Measurements from ENCODE around the gene H6PD.

Gene H6PD

DNA sequence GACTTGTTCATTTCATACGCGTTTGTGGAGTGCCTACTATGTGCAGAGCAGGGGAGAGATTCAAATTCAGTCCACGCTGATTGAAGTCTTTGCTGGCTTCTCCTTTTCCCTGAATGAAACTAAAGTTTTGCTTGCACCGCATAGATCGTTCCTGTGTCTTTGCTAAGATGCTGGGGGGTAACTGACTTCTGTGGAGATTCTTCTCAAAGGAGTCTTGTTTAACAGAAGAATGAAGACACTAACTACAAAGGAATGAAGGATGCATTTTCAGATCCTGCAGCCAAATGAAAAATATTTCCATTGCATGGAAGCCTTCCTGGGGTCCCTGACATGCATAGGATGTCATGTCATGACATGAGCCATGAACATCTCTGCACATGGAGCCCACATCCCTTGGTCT is 26.9 kb upstream of the H6PD start:
- no peak overlapping the region for H3K4me3 ChIP-seq (ENCODE audit: low read length)
- peaks cover 20% of the 10 kb centered on the region for H3K27me3 ChIP-seq (ENCODE audit: insufficient read depth, low read length)
- no peaks in the 10 kb centered on the region for H3K9me3 ChIP-seq (ENCODE audit: insufficient read depth, low read depth, low read length)
- H3K27ac ChIP-seq (ENCODE audit: low read depth, low read length), result no peak overlapping the region
- H3K9ac ChIP-seq (ENCODE audit: low read depth, low read length), result no peak overlapping the region
- H3K4me1 ChIP-seq (ENCODE audit: insufficient read depth, low read length), result peaks cover 4% of the 10 kb centered on the region; the same call in 1 of the 2 replicates
- WGBS, result 92% methylated on average over 5 of the region's 5 CpGs
- H3K36me3 ChIP-seq (ENCODE audit: insufficient read depth, low read length), result no peaks in the 10 kb centered on the region

- no peaks in the 10 kb centered on the region for H3K9me3 ChIP-seq (ENCODE audit: insufficient read depth, low read depth, low read length)
- no peaks in the 10 kb centered on the region for H3K36me3 ChIP-seq (ENCODE audit: insufficient read depth, low read length)
- H3K27ac ChIP-seq (ENCODE audit: low read depth, low read length), result no peak overlapping the region
- WGBS, result 80% methylated on average over 13 of the region's 13 CpGs
- no peaks in the 10 kb centered on the region for H3K27me3 ChIP-seq (ENCODE audit: insufficient read depth, low read length)
- no peak overlapping the region for H3K9ac ChIP-seq (ENCODE audit: low read depth, low read length)
- H3K4me3 ChIP-seq (ENCODE audit: low read length), result no peak overlapping the region
- no peaks in the 10 kb centered on the region; the same call in 1 of the 2 replicates for H3K4me1 ChIP-seq (ENCODE audit: insufficient read depth, low read length)
Observed at GRCh38 chr1:9211291-9211811, 23.2 kb upstream of the H6PD start.

DNA sequence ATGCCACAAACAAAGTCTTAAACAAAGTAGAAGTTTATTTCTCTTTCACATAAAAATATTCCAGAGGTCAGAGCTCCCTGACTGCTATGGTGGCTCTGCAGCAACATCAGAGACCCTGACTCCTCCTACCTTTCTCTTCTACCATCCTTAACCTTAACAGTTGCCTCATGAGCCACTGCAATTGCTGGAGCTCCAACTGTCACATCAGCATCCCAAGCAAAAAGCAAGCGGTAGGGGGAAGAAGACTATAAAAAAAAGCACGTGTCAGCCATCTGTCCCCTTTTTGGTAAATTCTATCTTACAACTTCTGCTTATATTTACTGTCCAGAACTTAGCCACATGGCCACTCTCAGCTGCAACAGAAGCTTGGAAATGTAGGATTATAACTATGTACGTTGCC is 21.8 kb upstream of the H6PD start:
- Histone ChIP-seq H3K9ac (ENCODE audit: low read depth, low read length) (no peak overlapping the region), H3K27me3 (ENCODE audit: insufficient read depth, low read length) (no peaks in the 10 kb centered on the region), H3K9me3 (ENCODE audit: insufficient read depth, low read depth, low read length) (no peaks in the 10 kb centered on the region), H3K36me3 (ENCODE audit: insufficient read depth, low read length) (no peaks in the 10 kb centered on the region), H3K27ac (ENCODE audit: low read depth, low read length) (no peak overlapping the region), H3K4me1 (ENCODE audit: insufficient read depth, low read length) (no peaks in the 10 kb centered on the region; the same call in 1 of the 2 replicates), H3K4me3 (ENCODE audit: low read length) (no peak overlapping the region)
- WGBS, result 89% methylated on average over 3 of the region's 3 CpGs

DNA sequence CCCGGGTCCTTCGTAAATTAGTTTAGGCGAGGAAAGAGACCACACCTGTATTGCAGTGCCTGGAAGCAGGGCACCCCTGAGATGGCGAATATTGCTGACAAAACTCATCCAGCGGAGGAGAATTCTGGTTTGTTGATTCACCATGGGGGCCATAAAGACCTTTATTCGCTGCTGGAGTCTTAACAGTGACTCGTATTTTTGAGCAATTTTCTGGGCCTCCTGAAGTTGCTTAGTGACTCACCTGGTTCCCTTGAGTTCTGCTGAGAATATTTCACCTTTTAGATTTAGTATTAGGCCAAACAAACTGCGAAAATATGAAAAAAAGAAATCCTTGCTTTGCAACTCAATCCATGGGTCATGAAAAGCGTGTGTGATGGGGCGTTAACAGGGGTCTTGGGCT is 20.6 kb upstream of the H6PD start:
- 84% methylated on average over 10 of the region's 10 CpGs for WGBS
- Histone ChIP-seq H3K27ac (ENCODE audit: low read depth, low read length) (no peak overlapping the region), H3K4me1 (ENCODE audit: insufficient read depth, low read length) (no peaks in the 10 kb centered on the region; the same call in 1 of the 2 replicates), H3K4me3 (ENCODE audit: low read length) (no peak overlapping the region), H3K36me3 (ENCODE audit: insufficient read depth, low read length) (no peaks in the 10 kb centered on the region), H3K9ac (ENCODE audit: low read depth, low read length) (no peak overlapping the region), H3K27me3 (ENCODE audit: insufficient read depth, low read length) (no peaks in the 10 kb centered on the region), H3K9me3 (ENCODE audit: insufficient read depth, low read depth, low read length) (peaks cover 3% of the 10 kb centered on the region; the same call in 1 of the 2 replicates)

DNA sequence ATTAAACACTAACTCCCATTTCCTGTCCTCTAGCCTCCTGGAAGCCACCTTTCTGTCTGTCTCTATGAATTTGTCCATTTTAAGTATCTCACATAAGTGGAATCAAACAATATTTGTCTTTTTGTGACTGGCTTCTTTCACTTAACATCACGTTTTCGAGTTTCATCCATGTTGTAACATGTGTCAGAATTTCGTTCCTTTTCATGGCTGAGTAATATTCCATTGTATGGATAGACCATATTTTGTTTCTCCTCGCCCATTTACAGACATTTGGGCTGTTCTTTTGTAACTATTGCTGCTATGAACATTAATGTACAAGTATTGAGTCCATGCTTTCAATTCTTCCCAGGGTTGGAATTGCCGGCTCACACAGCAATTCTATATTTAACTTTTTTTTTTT is 15.7 kb upstream of the H6PD start:
- no peak overlapping the region for H3K9ac ChIP-seq (ENCODE audit: low read depth, low read length)
- H3K36me3 ChIP-seq (ENCODE audit: insufficient read depth, low read length), result no peaks in the 10 kb centered on the region
- no peak overlapping the region for H3K27ac ChIP-seq (ENCODE audit: low read depth, low read length)
- no peaks in the 10 kb centered on the region for H3K27me3 ChIP-seq (ENCODE audit: insufficient read depth, low read length)
- H3K9me3 ChIP-seq (ENCODE audit: insufficient read depth, low read depth, low read length), result peaks cover 4% of the 10 kb centered on the region; the same call in 1 of the 2 replicates
- H3K4me3 ChIP-seq (ENCODE audit: low read length), result no peak overlapping the region
- 74% methylated on average over 5 of the region's 5 CpGs for WGBS
- no peaks in the 10 kb centered on the region; the same call in 1 of the 2 replicates for H3K4me1 ChIP-seq (ENCODE audit: insufficient read depth, low read length)

DNA sequence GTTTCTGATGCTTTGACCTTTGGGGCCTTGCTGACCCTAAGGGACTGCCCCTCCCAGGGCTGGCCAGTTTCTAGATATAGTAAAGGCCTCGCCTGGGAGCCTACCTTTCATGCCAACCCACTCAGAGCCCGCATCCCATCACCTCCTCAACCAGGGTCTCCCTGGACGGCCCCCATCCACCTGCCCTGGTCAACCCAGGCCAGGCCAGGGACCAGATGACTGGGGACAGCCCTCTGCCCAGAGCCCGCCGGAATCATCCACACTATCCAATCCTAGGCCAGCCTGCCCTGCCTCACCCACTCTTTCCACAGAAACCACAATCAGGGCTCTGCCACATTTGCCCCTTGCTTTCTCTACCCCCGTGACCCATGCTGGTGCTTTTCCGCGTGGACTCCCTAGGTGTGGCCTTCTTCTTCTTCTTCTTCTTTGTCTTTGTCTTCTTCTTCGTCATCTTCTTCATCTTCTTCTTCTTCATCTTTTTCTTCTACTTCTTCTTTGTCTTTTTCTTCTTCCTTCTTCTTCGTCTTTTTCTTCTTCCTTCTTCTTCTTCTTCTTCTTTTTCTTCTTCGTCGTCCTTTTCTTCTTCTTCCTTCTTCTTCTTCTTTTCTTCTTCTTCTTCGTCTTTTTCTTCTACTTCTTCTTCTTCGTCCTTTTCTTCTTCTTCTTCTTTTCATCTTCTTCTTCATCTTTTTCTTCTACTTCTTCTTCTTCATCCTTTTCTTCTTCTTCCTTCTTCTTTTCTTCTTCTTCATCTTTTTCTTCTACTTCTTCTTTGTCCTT is 11.5 kb upstream of the H6PD start:
- H3K9me3 ChIP-seq (ENCODE audit: insufficient read depth, low read depth, low read length), result peaks cover 4% of the 10 kb centered on the region; the same call in 1 of the 2 replicates
- no peak overlapping the region for H3K4me3 ChIP-seq (ENCODE audit: low read length)
- H3K4me1 ChIP-seq (ENCODE audit: insufficient read depth, low read length), result no peaks in the 10 kb centered on the region
- no peaks in the 10 kb centered on the region for H3K27me3 ChIP-seq (ENCODE audit: insufficient read depth, low read length)
- no peak overlapping the region for H3K9ac ChIP-seq (ENCODE audit: low read depth, low read length)
- H3K36me3 ChIP-seq (ENCODE audit: insufficient read depth, low read length), result no peaks in the 10 kb centered on the region
- WGBS, result 92% methylated on average over 14 of the region's 14 CpGs
- H3K27ac ChIP-seq (ENCODE audit: low read depth, low read length), result no peak overlapping the region

DNA sequence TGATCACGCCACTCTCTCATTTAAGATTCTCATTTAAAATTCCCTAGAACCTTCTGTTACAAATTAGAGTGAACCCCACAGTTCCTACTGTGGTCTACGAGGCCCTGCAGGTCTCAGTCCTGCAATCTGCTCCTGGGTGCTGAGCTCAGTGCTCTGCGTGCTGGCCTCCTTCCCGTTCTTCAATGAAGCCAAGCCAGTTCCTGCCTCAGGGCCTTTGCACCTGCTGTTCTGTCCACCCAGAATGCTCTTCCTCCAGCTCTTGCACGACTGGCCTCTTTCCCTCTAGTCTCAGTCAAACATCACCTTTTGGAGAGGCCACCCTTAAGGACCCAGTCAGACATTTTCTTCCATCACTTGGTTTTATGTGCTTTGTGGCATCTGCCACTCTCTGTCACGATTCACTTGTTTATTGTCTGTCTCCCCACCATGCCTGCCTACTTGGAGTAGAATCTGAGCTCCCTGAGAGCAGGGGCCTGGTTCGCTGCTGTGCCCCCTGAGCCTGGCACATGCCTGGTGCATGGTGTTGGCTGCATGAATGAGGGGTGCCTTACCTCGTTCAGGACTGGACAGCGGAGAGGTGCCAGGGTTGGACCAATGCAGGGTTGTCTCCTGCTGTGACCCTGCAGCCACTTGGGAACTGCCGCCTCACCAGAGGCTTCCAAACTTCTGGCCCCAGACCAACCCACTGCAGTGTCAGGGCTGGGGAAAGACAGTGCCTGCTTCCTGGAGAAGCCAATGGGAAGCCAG is 9.7 kb upstream of the H6PD start:
- Histone ChIP-seq H3K4me1 (ENCODE audit: insufficient read depth, low read length) (no peaks in the 10 kb centered on the region), H3K4me3 (ENCODE audit: low read length) (no peak overlapping the region), H3K27me3 (ENCODE audit: insufficient read depth, low read length) (no peaks in the 10 kb centered on the region), H3K9ac (ENCODE audit: low read depth, low read length) (no peak overlapping the region), H3K27ac (ENCODE audit: low read depth, low read length) (no peak overlapping the region), H3K9me3 (ENCODE audit: insufficient read depth, low read depth, low read length) (no peaks in the 10 kb centered on the region), H3K36me3 (ENCODE audit: insufficient read depth, low read length) (no peaks in the 10 kb centered on the region)
- 93% methylated on average over 10 of the region's 10 CpGs for WGBS

GRCh38 chr1:9225411-9225785 is 9.2 kb upstream of the H6PD start:
- no peak overlapping the region for H3K27ac ChIP-seq (ENCODE audit: low read depth, low read length)
- no peak overlapping the region for H3K9ac ChIP-seq (ENCODE audit: low read depth, low read length)
- no peaks in the 10 kb centered on the region for H3K36me3 ChIP-seq (ENCODE audit: insufficient read depth, low read length)
- H3K4me1 ChIP-seq (ENCODE audit: insufficient read depth, low read length), result no peaks in the 10 kb centered on the region
- WGBS, result 95% methylated on average over 5 of the region's 5 CpGs
- H3K27me3 ChIP-seq (ENCODE audit: insufficient read depth, low read length), result no peaks in the 10 kb centered on the region
- H3K9me3 ChIP-seq (ENCODE audit: insufficient read depth, low read depth, low read length), result no peaks in the 10 kb centered on the region
- no peak overlapping the region for H3K4me3 ChIP-seq (ENCODE audit: low read length)

GRCh38 chr1:9228609-9229008 is 6.0 kb upstream of the H6PD start:
- no peaks in the 10 kb centered on the region for H3K36me3 ChIP-seq (ENCODE audit: insufficient read depth, low read length)

DNA sequence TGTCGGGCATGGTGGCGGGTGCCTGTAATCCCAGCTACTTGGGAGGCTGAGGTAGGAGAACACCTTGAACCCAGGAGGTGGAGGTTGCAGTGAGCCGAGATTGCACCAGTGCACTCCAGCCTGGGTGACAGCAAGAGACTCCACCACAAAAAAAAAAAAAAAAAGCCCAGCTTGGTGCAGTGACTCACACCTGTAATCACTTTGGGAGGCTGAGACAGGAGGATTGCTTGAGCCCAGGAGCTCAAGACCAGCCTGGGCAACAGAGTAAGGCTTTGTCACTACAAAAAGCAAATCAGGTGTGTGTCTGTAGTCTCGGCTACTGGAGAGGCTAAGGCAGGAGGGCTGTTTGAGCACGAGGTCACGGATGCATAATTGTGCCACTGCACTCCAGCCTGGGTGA is 5.0 kb upstream of the H6PD start:
- Histone ChIP-seq H3K4me3 (ENCODE audit: low read length) (no peak overlapping the region), H3K9ac (ENCODE audit: low read depth, low read length) (no peak overlapping the region), H3K36me3 (ENCODE audit: insufficient read depth, low read length) (no peaks in the 10 kb centered on the region), H3K27me3 (ENCODE audit: insufficient read depth, low read length) (no peaks in the 10 kb centered on the region), H3K27ac (ENCODE audit: low read depth, low read length) (no peak overlapping the region), H3K4me1 (ENCODE audit: insufficient read depth, low read length) (no peaks in the 10 kb centered on the region), H3K9me3 (ENCODE audit: insufficient read depth, low read depth, low read length) (no peaks in the 10 kb centered on the region)
- 89% methylated on average over 6 of the region's 6 CpGs for WGBS

More at GRCh38 chr1:9228609-9229008, 6.0 kb upstream of the H6PD start:
- no peak overlapping the region for H3K4me3 ChIP-seq (ENCODE audit: low read length)
- WGBS, result 98% methylated on average over 4 of the region's 4 CpGs
- no peak overlapping the region for H3K27ac ChIP-seq (ENCODE audit: low read depth, low read length)
- H3K27me3 ChIP-seq (ENCODE audit: insufficient read depth, low read length), result no peaks in the 10 kb centered on the region
- H3K9me3 ChIP-seq (ENCODE audit: insufficient read depth, low read depth, low read length), result no peaks in the 10 kb centered on the region
- H3K4me1 ChIP-seq (ENCODE audit: insufficient read depth, low read length), result no peaks in the 10 kb centered on the region
- H3K9ac ChIP-seq (ENCODE audit: low read depth, low read length), result no peak overlapping the region

DNA sequence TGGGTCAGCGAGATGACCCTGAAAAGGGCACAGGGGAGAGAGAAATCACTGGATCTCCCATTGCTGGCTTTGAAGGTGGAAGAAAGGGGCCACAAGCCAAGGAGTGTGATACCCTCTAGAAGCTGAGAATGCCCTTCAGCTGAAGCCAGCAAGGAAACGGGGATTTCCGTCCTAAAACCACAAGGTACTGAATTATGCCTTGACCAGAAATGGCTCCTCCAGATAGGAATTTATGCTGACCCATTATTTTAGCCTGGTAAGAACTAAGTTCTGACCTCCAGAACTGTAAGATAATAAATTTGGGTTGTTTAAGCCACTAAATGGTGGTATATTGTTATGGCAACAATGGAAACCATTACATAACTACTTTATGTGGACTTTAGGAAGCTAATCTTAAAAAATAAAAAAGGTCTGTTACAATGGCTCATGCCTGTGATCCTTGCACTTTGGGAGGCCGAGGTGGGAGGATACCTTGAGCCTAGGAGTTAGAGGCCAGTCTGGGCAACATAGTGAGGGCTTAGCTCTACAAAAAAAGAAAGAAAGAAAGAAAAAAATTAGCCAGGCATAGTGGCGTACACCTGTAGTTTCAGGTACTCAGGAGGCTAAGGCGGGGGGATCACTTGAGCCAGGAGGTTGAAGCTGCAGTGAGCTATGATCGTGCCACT is 3.6 kb upstream of the H6PD start:
- no peaks in the 10 kb centered on the region for H3K9me3 ChIP-seq (ENCODE audit: insufficient read depth, low read depth, low read length)
- H3K27me3 ChIP-seq (ENCODE audit: insufficient read depth, low read length), result no peaks in the 10 kb centered on the region
- H3K4me1 ChIP-seq (ENCODE audit: insufficient read depth, low read length), result no peaks in the 10 kb centered on the region
- no peak overlapping the region for H3K9ac ChIP-seq (ENCODE audit: low read depth, low read length)
- WGBS, result 94% methylated on average over 7 of the region's 7 CpGs
- no peak overlapping the region for H3K4me3 ChIP-seq (ENCODE audit: low read length)
- H3K27ac ChIP-seq (ENCODE audit: low read depth, low read length), result no peak overlapping the region
- H3K36me3 ChIP-seq (ENCODE audit: insufficient read depth, low read length), result no peaks in the 10 kb centered on the region
